ENCODE results near the gene COL4A3. TPM values are rescaled to one million over a fixed set of nuclear protein-coding genes. Genes with fewer than 3 reads are reported as not detected.

Gene COL4A3
- total RNA-seq, 1 donor from 2014 or later: 1.1 TPM

DNA sequence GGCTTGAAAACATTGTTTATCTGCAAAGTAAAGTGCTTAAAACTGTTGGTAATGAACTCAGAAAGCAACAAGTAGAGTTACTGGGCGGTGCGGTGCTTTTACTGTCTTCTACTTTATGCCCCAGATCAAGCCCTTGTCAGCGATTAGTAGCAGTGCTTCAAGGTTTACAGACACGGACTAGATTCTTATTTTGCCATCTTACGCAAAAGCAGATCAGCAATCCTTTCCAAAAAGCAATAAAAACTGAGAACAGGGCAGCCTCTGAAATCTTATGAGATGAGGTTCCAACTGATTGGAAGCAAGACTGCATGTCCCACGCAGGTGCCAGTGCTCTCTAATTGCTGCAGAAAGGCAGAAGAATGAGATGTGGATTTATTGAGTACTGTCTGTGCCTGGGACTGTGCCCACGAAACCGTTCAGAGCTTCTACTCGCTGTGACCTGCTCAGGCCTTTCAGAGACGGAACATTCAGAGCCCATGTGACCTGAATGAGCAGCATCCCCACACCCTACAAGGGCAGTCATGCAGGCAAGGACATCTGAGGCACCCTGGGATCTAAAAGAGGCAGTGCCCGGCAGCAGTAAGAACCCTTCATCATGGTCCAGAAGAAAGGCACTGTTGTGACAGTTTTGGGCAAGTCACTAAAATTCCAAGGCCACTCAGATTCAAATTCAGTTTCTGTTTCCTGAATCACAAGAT lies 15.7 kb downstream of the COL4A3 start:
- Histone ChIP-seq H3K4me1 (peaks cover 0 to 5% of the 10 kb centered on the region in 2 donors), H3K36me3 (no peaks in the 10 kb centered on the region), H3K9me3 (no peaks in the 10 kb centered on the region), H3K27ac (peak overlapping the region in 1 of 2 donors; percentile 63), H3K4me3 (peak overlapping the region; percentile 8 to 23), H3K27me3 (no peaks in the 10 kb centered on the region)
- no peak for TF ChIP-seq CTCF (IDR thresholded peaks at IDR 0.05)
- intact Hi-C loops (cut with DNase I): no loop called here
- no peak for DNase-seq (ENCODE audit: low spot score in 2 of 2)

DNA sequence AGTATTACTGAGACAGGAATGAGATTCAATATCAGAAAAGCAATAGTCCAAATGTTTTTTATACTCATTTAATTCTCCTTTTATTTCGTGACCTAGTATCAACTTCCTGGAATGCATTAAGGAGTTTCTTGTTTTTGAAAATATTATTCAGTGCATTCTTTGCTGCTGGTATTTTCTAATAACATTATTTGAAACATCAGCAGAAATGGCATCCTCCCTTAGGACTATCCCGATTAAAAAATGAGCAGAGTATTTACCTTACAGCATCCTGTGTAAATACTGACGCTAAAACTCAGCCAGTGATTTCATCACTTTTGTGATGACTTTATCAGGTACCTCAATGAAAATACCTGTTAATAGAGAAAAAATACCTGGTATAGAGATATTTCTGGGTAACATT lies 16.3 kb downstream of the COL4A3 start:
- peak overlapping the region; percentile 8 to 23 for H3K4me3 ChIP-seq
- DNase-seq (ENCODE audit: low spot score in 2 of 2): no peak

GRCh38 chr2:227182765-227183164 lies 18.3 kb downstream of the COL4A3 start:
- no peaks in the 10 kb centered on the region for H3K27me3 ChIP-seq
- no peaks in the 10 kb centered on the region for H3K36me3 ChIP-seq
- DNase-seq (ENCODE audit: low spot score in 2 of 2): no peak
- intact Hi-C loops (cut with DNase I): no loop called here
- no peak overlapping the region for H3K4me3 ChIP-seq
- no peak overlapping the region for H3K27ac ChIP-seq
- no peaks in the 10 kb centered on the region for H3K9me3 ChIP-seq
- TF ChIP-seq CTCF (IDR thresholded peaks at IDR 0.05): no peak
- H3K4me1 ChIP-seq: peaks cover 5 to 13% of the 10 kb centered on the region in 2 donors

More for the DNA sequence above, 16.3 kb downstream of the COL4A3 start:
- TF ChIP-seq CTCF (IDR thresholded peaks at IDR 0.05): no peak
- intact Hi-C loops (cut with DNase I): no loop called here
- H3K4me1 ChIP-seq: peaks cover 0 to 5% of the 10 kb centered on the region in 2 donors
- H3K27me3 ChIP-seq: no peaks in the 10 kb centered on the region
- no peaks in the 10 kb centered on the region for H3K9me3 ChIP-seq
- H3K27ac ChIP-seq: peak overlapping the region; percentile 17 to 63
- H3K36me3 ChIP-seq: no peaks in the 10 kb centered on the region

GRCh38 chr2:227183657-227184367 lies 19.4 kb downstream of the COL4A3 start:
- DNase-seq (ENCODE audit: low spot score in 2 of 2): no peak
- no peak overlapping the region for H3K27ac ChIP-seq
- no peak for TF ChIP-seq CTCF (IDR thresholded peaks at IDR 0.05)
- H3K9me3 ChIP-seq: no peaks in the 10 kb centered on the region
- intact Hi-C loops (cut with DNase I): no loop called here
- H3K4me3 ChIP-seq: no peak overlapping the region
- H3K36me3 ChIP-seq: no peaks in the 10 kb centered on the region
- H3K27me3 ChIP-seq: no peaks in the 10 kb centered on the region
- peaks cover 9 to 17% of the 10 kb centered on the region in 2 donors for H3K4me1 ChIP-seq

DNA sequence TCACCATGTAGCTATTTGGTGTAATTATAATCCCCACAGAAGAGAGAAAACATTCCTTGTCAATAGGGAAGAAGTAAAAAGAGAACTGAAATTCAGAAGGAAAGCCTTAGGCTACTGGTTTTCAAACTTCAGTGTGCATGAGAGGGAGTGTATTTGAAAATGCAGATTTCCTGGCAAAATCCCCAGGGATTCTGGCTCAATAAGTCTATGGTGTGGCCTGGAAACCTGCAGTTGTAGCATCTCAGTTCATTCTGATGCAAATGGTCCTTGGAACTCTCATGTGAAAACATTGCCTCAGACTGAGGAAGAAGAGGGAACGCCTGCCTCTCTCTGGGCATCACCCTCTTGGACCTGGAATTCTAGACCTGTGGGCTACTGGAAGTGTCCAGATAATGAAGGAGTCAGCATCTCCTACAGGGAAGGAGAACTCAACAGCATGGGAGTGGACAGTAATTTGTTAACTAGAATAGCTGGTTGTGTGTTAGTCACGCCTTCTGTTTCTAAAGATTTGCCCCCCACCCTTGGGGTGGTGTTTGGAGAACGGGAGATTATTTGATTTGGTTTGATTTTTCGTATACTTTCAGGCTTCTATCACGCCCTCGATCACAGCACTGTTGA lies 21.3 kb downstream of the COL4A3 start:
- no peak overlapping the region for H3K4me3 ChIP-seq
- TF ChIP-seq CTCF (IDR thresholded peaks at IDR 0.05): no peak
- no peaks in the 10 kb centered on the region for H3K27me3 ChIP-seq
- H3K27ac ChIP-seq: peak overlapping the region in 1 of 2 donors; percentile 85
- H3K36me3 ChIP-seq: no peaks in the 10 kb centered on the region
- H3K9me3 ChIP-seq: no peaks in the 10 kb centered on the region
- peaks cover 9 to 17% of the 10 kb centered on the region in 2 donors for H3K4me1 ChIP-seq
- no peak for DNase-seq (ENCODE audit: low spot score in 2 of 2)
- intact Hi-C loops (cut with DNase I): loop anchor here (5.0 kb wide), 1 partner anchor 42 kb away; no protein-coding TSS in a partner anchor
